Choroid plexus epithelial cell (primary cell): ENCODE results near the gene OS9.

Source experiments
- DNase-seq: peaks from one replicate; pipeline ENCODE4 v3.0.0-alpha.2; 2010; ENCODE audit warnings: low read depth
- H3K4me3 ChIP-seq: 2 replicates; pipeline ENCODE4 v1.5.1; 2011; ENCODE audit warnings: low read depth, mild to moderate bottlenecking, control low read depth, low read length, moderate library complexity
- TF ChIP-seq, protein P1 (sequence below): conservative IDR thresholded peaks from 2 replicates; pipeline ENCODE4 v1.5.1; 2011; ENCODE audit warnings: low read depth, mild to moderate bottlenecking, control low read depth, inconsistent platforms, low read length, moderate library complexity

OS9 gene

DNA sequence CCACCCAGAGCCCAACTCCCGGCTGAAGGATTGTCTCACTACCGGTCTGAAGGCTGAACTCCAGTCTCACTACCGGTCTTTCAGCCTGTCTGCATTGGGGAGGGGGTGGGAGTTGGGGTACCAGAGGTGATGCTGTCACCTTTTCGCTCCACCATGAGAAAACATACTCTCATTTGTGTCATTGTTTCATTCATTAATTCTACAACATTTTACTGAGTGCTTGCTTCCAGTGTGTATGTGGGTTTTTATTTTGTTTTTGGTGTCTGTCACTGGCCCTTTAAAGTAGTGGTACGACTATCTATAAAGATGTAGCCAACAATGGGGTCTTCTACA, 58.7 kb downstream of the OS9 start:
- DNase-seq: no peak
- H3K4me3 ChIP-seq: peak overlapping the region; percentile 39
- TF ChIP-seq, protein P1, sequence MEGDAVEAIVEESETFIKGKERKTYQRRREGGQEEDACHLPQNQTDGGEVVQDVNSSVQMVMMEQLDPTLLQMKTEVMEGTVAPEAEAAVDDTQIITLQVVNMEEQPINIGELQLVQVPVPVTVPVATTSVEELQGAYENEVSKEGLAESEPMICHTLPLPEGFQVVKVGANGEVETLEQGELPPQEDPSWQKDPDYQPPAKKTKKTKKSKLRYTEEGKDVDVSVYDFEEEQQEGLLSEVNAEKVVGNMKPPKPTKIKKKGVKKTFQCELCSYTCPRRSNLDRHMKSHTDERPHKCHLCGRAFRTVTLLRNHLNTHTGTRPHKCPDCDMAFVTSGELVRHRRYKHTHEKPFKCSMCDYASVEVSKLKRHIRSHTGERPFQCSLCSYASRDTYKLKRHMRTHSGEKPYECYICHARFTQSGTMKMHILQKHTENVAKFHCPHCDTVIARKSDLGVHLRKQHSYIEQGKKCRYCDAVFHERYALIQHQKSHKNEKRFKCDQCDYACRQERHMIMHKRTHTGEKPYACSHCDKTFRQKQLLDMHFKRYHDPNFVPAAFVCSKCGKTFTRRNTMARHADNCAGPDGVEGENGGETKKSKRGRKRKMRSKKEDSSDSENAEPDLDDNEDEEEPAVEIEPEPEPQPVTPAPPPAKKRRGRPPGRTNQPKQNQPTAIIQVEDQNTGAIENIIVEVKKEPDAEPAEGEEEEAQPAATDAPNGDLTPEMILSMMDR: no peak

DNA sequence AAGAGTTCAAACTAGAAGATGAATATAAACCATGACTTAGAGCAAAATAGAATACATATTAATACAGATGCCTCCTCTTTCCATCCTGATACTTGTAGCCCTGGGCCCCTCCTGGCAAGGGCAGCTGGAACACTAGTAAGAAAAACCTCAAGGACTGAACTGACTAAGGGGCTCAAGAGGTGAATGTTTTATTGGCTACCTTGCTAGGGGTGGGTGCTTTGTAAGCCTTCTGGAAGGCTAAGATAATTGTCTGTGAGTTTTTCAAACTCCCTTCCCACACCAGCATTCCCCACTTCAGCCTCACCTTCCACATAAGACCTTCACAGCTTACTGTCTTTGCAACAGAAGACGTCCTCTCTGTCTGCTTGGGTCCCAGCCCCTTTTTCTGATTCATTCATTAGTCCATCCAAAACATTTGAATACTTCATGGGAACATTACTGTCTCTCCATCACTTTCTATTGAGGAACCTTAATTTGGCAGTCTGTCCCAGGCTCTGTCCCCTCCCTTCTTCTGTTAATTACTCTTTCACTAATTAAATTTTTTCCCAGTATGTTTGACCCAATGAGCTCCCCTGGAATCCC, 59.9 kb downstream of the OS9 start:
- no peak overlapping the region for H3K4me3 ChIP-seq
- TF ChIP-seq, protein P1: no peak
- no peak for DNase-seq

DNA sequence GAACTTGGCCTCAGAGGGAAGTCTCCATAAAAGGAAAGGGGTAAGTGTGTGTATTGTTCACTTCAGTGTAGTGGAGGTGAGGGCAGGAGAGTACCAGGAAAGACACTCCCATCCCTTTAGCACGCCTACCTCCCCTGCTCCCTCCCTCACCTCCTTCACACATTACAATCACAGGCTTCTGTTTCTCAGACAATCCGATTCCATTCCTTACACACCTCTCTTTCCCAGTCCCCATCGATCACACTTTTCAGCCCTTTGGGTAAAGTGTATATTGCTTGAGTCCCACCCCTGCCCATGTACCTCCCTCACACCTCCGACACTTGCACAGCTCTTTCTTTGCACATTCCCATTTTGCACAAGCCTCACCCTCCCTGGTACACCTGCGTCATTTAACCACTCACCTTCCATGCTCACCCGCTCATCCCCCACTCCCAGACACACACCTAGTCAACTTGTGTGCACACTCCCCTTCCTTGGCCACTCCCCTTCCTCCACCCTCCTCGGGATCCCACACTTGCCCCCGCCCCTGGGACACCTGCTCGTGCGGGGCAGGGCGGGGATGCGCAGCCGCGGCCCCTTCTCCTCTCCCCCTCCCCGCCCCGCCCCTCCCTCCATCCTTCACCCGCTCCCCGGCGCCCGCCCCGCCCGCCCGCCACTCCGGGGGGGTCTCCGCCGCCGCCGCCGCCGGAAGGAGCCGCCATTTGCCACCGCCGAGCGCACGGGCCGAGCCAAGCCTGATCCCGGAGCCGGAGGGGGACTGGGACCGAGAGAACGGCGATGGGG, 60.7 kb downstream of the OS9 start, which contains the start of gene MARCHF9:
Gene MARCHF9 (plus strand): TSS at position 693 of the 783 bp plus-strand sequence. CDS start 426 bp downstream, outside the sequence.
- DNase-seq: no peak
- TF ChIP-seq, protein P1: no peak
- peak within 1 kb of the TSS; percentile 55 for H3K4me3 ChIP-seq

DNA sequence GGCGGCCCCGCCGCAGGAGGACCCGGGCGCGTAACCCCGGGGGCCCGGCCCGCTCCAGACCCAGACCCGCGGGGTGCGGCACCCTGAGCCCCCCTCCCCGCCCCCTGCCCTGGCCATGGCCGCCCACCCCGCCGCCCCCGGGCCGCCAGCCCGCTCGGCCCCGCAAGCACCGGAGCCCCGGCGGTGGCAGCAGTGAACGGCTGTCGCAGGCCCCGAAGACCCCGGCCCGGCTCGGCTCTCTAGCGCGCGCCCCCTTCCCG, 61.2 kb downstream of the OS9 start:
- peak overlapping the region; percentile 55 for H3K4me3 ChIP-seq
- DNase-seq: no peak
- TF ChIP-seq, protein P1: no peak

DNA sequence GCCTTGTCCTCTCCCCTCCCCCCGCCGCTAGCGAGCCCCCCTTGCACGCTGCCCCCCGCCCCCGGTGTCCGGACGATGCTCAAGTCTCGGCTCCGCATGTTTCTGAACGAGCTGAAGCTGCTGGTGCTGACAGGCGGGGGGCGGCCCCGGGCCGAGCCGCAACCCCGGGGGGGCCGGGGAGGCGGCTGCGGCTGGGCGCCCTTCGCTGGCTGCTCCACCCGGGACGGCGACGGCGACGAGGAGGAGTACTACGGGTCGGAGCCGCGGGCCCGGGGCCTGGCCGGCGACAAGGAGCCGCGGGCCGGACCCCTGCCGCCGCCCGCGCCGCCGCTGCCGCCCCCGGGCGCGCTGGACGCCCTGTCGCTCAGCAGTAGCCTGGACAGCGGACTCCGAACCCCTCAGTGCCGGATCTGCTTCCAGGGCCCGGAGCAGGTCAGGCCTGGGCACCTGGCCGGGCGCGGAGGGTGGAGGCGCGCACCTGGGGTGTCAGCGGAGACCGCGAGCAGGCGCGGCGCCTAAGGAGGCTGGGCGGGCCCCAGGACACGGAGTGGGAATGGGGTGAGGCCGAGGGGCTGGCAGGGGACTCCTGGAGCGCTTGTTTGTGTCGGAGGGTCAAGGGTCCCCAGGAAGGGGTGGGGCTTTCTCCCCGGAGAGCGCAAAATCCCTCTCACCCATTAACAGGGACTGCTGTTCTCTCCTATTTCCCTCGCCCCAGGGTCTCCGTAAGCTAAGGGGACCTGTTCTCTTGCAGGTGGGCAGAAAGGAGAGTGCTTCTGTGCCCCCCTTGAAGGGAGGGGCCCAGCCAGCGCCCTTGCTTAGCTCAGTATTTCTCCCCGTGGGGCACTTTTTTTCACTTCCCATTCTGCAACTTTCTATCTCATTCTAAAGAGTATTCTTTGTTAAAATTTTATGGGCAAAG, 61.8 kb downstream of the OS9 start:
- TF ChIP-seq, protein P1: no peak
- no peak for DNase-seq
- H3K4me3 ChIP-seq: peak overlapping the region; percentile 55

DNA sequence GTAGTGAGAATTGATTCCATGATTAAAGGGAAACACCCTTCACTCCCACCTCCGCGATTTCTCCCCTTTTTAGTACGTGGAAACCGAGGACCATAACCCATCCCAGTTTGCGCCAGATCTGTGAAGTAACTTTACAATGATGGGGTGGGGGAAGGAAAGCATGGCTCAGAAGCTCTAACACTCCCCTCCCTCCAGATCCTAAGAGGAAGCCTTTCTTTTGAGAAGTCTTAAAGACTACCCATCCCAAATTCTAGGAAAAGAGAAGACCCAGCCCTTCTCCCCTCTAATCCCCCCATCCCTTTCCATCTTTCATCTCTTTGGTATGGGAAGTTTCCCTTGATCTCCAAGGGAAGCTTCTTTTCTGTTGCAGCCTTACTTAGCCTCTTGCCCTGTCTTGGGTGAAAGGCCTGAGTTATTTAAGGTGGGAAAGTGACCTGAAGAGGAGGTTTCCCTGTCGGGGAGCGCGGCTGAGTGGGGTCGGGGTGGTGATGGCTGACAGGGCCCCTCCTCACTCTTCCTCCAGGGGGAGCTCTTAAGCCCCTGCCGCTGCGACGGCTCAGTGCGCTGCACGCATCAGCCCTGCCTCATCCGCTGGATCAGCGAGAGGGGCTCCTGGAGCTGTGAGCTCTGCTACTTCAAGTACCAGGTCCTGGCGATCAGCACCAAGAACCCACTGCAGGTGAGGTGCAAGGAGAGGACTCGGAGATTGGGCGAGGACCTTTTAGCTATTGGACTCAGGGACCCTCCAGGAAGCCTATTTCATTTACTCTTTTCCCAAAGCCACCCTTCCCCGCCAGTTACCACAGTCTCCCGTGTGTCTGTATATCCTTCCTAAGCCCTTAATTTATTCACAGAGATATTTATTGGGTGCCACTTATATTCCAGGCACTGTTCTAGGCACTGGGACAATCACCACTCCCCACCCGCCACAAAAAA, 62.7 kb downstream of the OS9 start:
- TF ChIP-seq, protein P1: peak; percentile 81
- no peak overlapping the region for H3K4me3 ChIP-seq
- peak; percentile 41 for DNase-seq
